Measurements from ENCODE around the gene GLRX2.
"Not testable (repeated sequence)": the region's sequence is repeated elsewhere in the genome, so short reads cannot be mapped to it uniquely, and the experiment has no call there.

The GLRX2 gene

DNA sequence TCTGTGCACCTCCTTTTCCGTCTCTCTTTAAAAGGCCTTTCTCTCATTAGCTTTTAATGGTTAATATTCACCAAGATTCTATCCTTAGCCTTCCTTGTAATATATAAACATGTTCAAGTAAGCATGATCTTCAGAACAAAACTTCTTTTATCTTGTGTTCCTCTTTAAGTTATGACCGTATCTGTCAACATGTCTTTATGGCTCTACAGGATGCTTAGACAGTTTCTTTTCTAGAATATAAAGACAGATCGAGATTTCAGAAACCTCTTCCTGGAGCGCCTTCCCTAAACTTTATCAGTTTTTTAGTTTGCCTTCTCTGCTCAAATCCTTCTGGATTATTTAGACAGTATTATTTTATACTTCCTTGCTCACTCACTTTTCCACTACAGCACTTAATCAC lies 38.6 kb downstream of the GLRX2 start:
- H3K4me3 ChIP-seq (ENCODE audit: low read depth, low read length): no peak overlapping the region

DNA sequence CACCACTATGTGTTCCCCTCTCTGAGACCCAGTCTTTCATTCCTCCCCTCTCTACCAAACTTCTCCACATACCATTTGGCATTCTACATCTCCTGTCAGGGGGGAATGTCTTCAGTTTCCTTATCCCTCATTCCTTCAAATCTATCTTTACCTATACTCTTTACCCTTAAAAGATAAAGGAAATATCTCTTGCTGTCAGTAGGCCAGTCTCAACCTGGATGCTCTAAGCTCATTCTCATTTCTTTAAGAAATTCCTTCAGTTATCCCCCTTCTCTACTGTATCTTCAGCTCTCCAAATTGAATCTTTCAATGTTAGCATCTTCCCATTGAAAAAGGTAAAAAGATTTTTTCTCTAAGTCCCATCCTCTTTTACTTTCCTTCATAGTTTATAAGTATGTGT lies 39.3 kb downstream of the GLRX2 start:
- H3K4me3 ChIP-seq (ENCODE audit: low read depth, low read length): no peak overlapping the region

DNA sequence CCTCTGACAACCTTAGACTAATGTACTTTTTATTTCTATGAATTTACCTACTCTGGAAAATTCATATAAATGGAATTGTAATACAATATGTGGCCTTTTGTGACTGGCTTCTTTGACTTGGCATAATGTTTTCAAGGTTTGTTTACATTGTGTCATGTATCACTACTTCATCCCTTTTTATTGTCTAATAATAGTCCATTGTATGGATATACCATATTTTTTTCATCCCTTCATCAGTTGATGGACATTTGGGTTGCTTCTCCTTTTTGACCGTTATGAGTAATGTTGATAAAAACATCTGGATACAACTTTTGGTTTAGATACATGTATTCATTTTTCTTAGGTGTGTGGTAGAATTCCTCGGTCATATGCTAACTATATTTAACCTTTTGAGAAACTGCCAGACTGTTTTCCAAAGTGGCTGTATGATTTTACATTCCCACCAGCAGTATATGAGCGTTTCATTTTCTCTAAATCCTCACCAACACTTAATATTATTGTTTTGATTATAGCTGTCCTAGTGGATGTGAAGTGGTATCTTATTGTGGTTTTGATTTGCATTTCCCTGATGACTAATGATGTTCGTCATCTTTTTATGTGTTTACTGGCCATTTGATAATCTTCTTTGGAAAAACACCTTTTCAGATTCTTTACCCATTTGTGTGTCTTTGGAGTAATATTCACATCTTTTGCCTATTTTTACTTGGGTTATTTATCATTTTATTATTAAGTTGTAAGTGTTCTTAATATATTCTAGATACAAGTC lies 42.3 kb downstream of the GLRX2 start:
- H3K4me3 ChIP-seq (ENCODE audit: low read depth, low read length): no peak overlapping the region

DNA sequence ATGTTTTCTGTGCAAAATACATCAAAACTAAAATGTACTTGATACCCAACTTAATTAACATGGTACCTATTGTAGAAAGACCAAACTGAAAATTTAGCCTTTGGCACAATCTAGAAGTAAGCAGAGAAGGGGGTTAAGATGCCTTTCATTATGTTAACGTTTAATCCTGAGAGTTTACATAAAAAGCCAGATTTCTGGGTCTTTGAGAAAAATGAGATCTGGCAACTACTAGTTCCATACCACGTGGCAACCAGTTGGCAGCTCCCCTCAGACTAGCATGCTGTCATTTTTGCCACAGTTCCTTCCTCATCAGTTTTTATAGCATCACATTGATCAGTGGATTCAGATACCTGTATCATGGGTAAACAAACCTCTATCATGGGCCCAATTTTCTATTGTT lies 44.3 kb downstream of the GLRX2 start:
- H3K4me3 ChIP-seq (ENCODE audit: low read depth, low read length): peak overlapping the region; percentile 95

DNA sequence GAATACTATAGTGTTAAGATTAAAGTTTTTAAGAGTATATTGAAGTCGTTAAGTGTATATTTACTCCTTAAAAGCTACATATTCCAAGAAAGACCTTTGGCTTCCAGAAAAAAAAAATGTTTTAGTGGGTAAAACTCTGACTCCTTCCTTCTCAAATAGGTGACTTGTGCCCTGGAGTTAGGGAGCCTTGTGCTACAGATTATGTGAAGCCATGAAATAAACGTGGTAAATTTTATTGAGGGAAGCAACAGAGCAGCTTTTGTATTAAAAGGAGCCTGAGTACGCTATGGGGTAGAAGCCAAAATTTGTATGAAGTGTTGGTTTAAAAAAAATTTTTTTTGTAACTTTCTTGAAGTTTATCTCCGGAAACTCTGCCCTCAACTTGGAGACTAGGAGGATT lies 44.8 kb downstream of the GLRX2 start:
- H3K4me3 ChIP-seq (ENCODE audit: low read depth, low read length): peak overlapping the region; percentile 95

DNA sequence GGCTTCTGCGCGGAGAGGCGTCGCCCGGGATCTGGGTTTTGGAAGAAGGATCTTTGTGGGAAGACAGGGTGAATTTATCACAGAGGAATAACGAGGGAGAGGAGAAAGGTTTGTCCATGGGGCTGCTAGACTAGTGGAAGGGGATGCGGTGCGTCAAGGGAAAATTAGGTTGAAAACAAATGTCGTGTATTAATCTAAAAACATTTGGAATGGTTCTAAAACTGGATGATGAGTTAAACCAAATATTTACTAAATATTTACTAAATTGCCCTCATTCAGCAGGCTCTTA lies 45.2 kb downstream of the GLRX2 start:
- peak overlapping the region; percentile 95 for H3K4me3 ChIP-seq (ENCODE audit: low read depth, low read length)

DNA sequence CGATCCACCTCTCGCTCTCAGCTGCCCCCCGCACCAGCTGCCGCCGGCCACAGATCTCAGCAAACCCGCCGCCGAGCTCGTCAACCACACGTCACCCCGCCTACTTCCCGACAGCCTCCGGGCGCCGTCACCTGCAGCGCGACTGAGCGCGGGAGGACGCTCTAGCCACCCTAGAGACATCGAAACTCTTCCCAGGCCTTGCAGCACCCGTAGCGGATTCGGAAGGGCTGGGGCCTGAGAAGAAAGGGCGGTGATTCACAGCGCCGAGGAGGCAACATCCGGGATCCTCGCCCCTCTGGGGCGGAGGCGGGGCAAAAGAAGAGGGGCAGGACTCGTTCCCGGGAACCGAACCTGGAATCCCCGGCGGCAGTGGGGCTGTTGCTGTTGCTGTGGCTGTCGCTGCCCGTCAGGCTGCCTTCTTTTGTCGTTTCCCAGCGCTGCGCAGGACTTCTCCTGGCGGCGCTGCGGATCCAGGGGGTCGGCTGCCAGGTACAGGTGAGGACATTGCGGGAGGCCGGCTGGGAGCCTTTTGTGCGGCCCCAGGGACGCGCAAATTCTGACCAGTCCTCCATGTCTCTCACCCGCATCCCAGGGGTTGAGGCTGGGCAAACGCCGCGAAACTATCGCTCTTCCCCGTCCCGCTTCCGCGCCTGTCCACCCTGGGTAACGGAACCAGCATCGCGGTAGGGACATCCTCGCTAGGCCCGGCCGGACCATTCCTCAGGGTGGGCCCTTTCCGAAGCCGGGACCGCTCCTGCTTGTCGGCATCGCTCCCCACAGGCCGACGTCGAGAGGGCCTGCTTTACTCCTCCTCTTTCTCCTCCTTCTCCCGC lies 45.7 kb downstream of the GLRX2 start, which contains the start of the genes RO60 and UCHL5:
RO60 (plus strand) TSS at position 331 of the 833 bp plus-strand sequence. CDS start 9,443 bp downstream, outside the sequence.
UCHL5 (minus strand) TSS at position 79 of the 833 bp plus-strand sequence. CDS start 100 bp downstream, outside the sequence.
- H3K4me3 ChIP-seq (ENCODE audit: low read depth, low read length): peak within 1 kb of the TSS; percentile 95

DNA sequence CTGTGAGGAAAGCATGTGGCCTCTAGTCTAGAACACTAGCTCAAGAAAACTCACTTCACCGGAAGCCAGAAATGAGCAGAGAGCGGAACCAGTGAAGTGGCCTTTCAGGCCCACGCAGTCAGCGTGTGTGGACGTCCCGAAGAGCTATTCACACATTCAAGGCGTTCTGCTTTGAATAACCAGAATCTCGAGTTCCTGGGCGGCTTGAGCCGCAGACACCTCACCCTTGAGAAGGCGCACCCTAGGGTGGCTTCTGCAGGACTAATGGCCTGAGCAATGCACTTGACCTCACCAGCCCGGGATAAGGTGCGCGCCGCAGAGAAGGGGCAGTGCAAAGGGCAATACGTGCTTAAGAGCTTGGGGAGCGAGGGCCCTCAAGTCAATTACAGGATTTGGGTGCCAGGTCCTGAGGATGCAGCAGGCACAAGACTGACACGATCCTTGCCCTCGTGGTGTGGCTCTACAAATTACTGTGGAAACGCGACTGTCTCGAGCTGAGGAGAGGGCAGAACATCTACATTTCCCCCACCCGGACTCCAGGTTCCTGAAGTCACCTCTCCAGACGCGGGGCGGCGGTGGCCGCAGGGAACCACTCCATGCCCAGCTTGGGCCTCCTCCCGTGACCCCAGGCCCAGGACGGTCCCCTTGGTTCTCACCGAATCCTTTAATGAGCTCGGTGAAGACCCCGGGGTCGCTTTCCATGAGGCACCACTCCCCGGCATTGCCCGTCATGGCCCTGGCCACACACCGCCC lies 46.5 kb downstream of the GLRX2 start:
- peak overlapping the region; percentile 95 for H3K4me3 ChIP-seq (ENCODE audit: low read depth, low read length)

DNA sequence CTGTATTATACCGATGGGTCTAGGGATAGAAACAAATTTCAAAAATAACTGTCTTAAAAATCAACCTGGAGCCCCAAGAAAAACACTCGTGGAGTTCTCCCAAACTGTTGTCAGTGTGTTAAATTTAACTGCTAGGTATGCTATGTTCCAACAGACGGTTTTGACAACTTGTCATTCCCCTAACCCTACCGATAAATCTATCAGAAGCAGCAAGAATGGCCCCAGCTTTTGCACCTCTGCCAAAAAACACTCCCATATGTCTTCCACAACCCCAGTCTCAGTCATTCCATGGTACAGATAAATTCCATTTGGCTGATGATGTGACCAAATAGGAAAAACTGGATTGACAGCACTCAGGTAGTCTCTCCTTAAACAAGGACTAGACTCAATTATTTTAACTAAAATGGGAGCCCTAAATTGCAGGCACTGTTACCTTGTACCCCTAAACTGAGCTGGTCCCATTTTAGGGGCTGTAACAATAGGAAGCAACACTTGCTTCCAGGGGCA lies 51.0 kb downstream of the GLRX2 start:
- H3K4me3 ChIP-seq (ENCODE audit: low read depth, low read length): no peak overlapping the region

DNA sequence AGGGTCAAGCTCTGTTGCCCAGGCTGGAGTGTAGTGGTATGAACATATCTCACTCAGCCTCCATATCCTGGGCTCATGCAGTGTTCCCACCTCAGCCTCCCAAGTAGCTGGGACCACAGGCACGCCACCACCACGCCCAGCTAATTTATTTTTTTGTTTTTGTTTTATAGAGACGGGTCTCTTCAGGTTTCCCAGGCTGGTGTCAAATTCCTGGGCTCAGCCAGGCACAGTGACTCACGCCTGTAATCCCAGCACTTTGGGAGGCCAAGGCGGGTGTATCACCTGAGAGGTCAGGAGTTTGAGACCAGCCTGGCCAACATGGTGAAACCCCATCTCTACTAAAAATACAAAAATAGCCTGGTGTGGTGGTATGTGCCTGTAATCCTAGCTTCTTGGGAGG lies 56.3 kb downstream of the GLRX2 start:
- H3K4me3 ChIP-seq (ENCODE audit: low read depth, low read length): not testable (repeated sequence)

All from iPS-11a (cell line).